H1 (cell line): ENCODE measurements around the gene PPP1R12B.

ENCODE experiments used
- CBX5 ChIP-seq: fragments of 300-800, 300-1000 bp; sonication (generic); IDR thresholded peaks from 2 replicates; pipeline ENCODE4 v1.7.1; 2016; ENCODE audit warnings: antibody characterized with exemption, low read length, low read depth
- CHD1 ChIP-seq: IDR thresholded peaks from 2 replicates; pipeline ENCODE4 v1.6.1; 2012; ENCODE audit warnings: low read depth, low read length, improper control_type of control experiment
- CHD2 ChIP-seq: IDR thresholded peaks from 2 replicates; pipeline ENCODE4 v1.6.1; 2012; ENCODE audit warnings: low read length, improper control_type of control experiment
- CTCF ChIP-seq, 3 experiments: IDR thresholded peaks; 1 replicate in 2 of 3; 2 replicates in 1 of 3; pipeline versions ENCODE4 v1.5.1 to v1.6.1; 2011; ENCODE audit warnings: low read length in 3 of 3, mild to moderate bottlenecking in 3 of 3, inconsistent platforms in 2 of 3, low read depth in 1 of 3, moderate library complexity in 1 of 3; ENCODE audit not compliant: insufficient read depth in 1 of 3; ENCODE audit errors: control extremely low read depth in 1 of 3
- EGR1 ChIP-seq: IDR thresholded peaks from 2 replicates; pipeline ENCODE4 v1.6.1; 2011; ENCODE audit warnings: low read depth, low read length, borderline replicate concordance
- EZH2 ChIP-seq: fragments of 200-600 bp; sonication (generic); IDR thresholded peaks from 2 replicates; pipeline ENCODE4 v1.7.1; 2012; ENCODE audit warnings: low read depth, mild to moderate bottlenecking, moderate library complexity, low read length, inconsistent platforms; ENCODE audit not compliant: severe bottlenecking
- HDAC2 ChIP-seq, 2 experiments: fragments of 300-600 bp in 1 of 2; sonication (generic) in 1 of 2; IDR thresholded peaks; 2 replicates each; pipeline ENCODE4 v1.6.1; 2011 to 2012; ENCODE audit warnings: low read depth in 2 of 2, low read length in 2 of 2, mild to moderate bottlenecking in 2 of 2, moderate library complexity in 2 of 2, borderline replicate concordance in 1 of 2, inconsistent platforms in 1 of 2
- JUND ChIP-seq: IDR thresholded peaks from 2 replicates; pipeline ENCODE4 v1.6.1; 2011; ENCODE audit warnings: mild to moderate bottlenecking, improper control_type of control experiment, low read length
- KDM1A ChIP-seq: fragments of 200-600, 300-600 bp; sonication (generic); IDR thresholded peaks from 2 replicates; pipeline ENCODE4 v1.7.1; 2016; ENCODE audit warnings: mild to moderate bottlenecking, low read length, borderline replicate concordance
- POLR2AphosphoS5 ChIP-seq: IDR thresholded peaks from 2 replicates; pipeline ENCODE4 v1.6.1; 2011; ENCODE audit warnings: low read depth, low read length
- TAF7 ChIP-seq: optimal IDR thresholded peaks from 2 replicates; pipeline ENCODE3; 2011; ENCODE audit warnings: low read depth, mild to moderate bottlenecking, inconsistent platforms, low read length, moderate library complexity, borderline replicate concordance
- ZNF274 ChIP-seq: IDR thresholded peaks from 2 replicates; pipeline ENCODE4 v1.7.0; 2012; ENCODE audit warnings: low read length, borderline replicate concordance; ENCODE audit errors: extremely low read depth

- TF ChIP-seq ZNF274, result no peak
- no peak for TF ChIP-seq HDAC2 (IDR thresholded peaks at IDR 0.05; ENCODE audit: borderline replicate concordance in 1 of 2, low read depth in 2 of 2, low read length in 2 of 2)
- TF ChIP-seq CTCF (IDR thresholded peaks at IDR 0.05; ENCODE audit: control extremely low read depth in 1 of 3, insufficient read depth in 1 of 3, low read depth in 1 of 3, low read length in 3 of 3), result no peak
- TF ChIP-seq EGR1, result no peak
- no peak for TF ChIP-seq KDM1A
- no peak for TF ChIP-seq TAF7
- no peak for TF ChIP-seq POLR2AphosphoS5
- no peak for TF ChIP-seq CBX5
- no peak for TF ChIP-seq CHD1
- no peak for TF ChIP-seq JUND
- TF ChIP-seq CHD2, result no peak
- TF ChIP-seq EZH2, result no peak
These were observed 275.7 kb downstream of the PPP1R12B start for GRCh38 chr1:202624088-202624780.
